ENCODE data around the gene SELENOH. TPM values are rescaled to one million over a fixed set of nuclear protein-coding genes. Genes with fewer than 3 reads are reported as not detected.

Gene SELENOH
- total RNA-seq, 4 donors from 2014 or later, result 113 to 133 (median 124) TPM

- intact Hi-C loops (cut with DNase I; ENCODE audit: low total_unique reads), result no loop called here
- TF ChIP-seq POLR2A (IDR thresholded peaks at IDR 0.05) (no peak), CTCF (IDR thresholded peaks at IDR 0.05) (no peak)
- no peak overlapping the region for H3K4me3 ChIP-seq (ENCODE audit: low read depth, poor library complexity, severe bottlenecking)
- DNase-seq (ENCODE audit: low spot score in 2 of 2), result no peak
- WGBS, 2 donors, result 21 to 28% methylated on average over 3 of the region's 3 CpGs
These were observed 36.7 kb downstream of the SELENOH start for GRCh38 chr11:57777969-57778317.

- TF ChIP-seq POLR2A (IDR thresholded peaks at IDR 0.05) (no peak), CTCF (IDR thresholded peaks at IDR 0.05) (no peak)
- 1 to 10% methylated on average over 6 of the region's 6 CpGs for WGBS, 2 donors
- intact Hi-C loops (cut with DNase I; ENCODE audit: low total_unique reads), result no loop called here
- no peak overlapping the region for H3K4me3 ChIP-seq (ENCODE audit: low read depth, poor library complexity, severe bottlenecking)
- peak; percentile 74 to 95 for DNase-seq (ENCODE audit: low spot score in 2 of 2)
These were observed 37.2 kb downstream of the SELENOH start for GRCh38 chr11:57778318-57779037.

GRCh38 chr11:57779276-57779675 is 38.0 kb downstream of the SELENOH start:
- no peak overlapping the region for H3K4me3 ChIP-seq (ENCODE audit: low read depth, poor library complexity, severe bottlenecking)
- DNase-seq (ENCODE audit: low spot score in 2 of 2), result no peak
- WGBS, 2 donors, result 14 to 15% methylated on average over 1 of the region's 1 CpG
- no peak for TF ChIP-seq POLR2A (IDR thresholded peaks at IDR 0.05)
- TF ChIP-seq CTCF (IDR thresholded peaks at IDR 0.05), result no peak
- intact Hi-C loops (cut with DNase I; ENCODE audit: low total_unique reads), result no loop called here

GRCh38 chr11:57781529-57781943 is 40.2 kb downstream of the SELENOH start:
- intact Hi-C loops (cut with DNase I; ENCODE audit: low total_unique reads), result no loop called here
- peak in 1 of 2 donors; percentile 41 for DNase-seq (ENCODE audit: low spot score in 2 of 2)
- WGBS, 2 donors, result 40 to 62% methylated on average over 3 of the region's 3 CpGs
- H3K4me3 ChIP-seq (ENCODE audit: low read depth, poor library complexity, severe bottlenecking), result no peak overlapping the region
- no peak for TF ChIP-seq POLR2A (IDR thresholded peaks at IDR 0.05)
- TF ChIP-seq CTCF (IDR thresholded peaks at IDR 0.05), result no peak

- DNase-seq (ENCODE audit: low spot score in 2 of 2), result no peak
- H3K4me3 ChIP-seq (ENCODE audit: low read depth, poor library complexity, severe bottlenecking), result no peak overlapping the region
- WGBS, 2 donors, result 57 to 66% methylated on average over 2 of the region's 2 CpGs
- TF ChIP-seq POLR2A (IDR thresholded peaks at IDR 0.05) (no peak), CTCF (IDR thresholded peaks at IDR 0.05) (no peak)
- intact Hi-C loops (cut with DNase I; ENCODE audit: low total_unique reads), result no loop called here
These were observed 43.8 kb downstream of the SELENOH start for GRCh38 chr11:57785072-57785471.

- 53 to 54% methylated on average over 4 of the region's 4 CpGs for WGBS, 2 donors
- DNase-seq (ENCODE audit: low spot score in 2 of 2), result no peak
- TF ChIP-seq CTCF (IDR thresholded peaks at IDR 0.05) (no peak), POLR2A (IDR thresholded peaks at IDR 0.05) (no peak)
- no peak overlapping the region for H3K4me3 ChIP-seq (ENCODE audit: low read depth, poor library complexity, severe bottlenecking)
- intact Hi-C loops (cut with DNase I; ENCODE audit: low total_unique reads), result no loop called here
These were observed 45.1 kb downstream of the SELENOH start for GRCh38 chr11:57786436-57786835.

Measured in lower leg skin (tissue), 4 donors.